MCF 10A (cell line): Measurements from ENCODE around the gene LTK. TPM values are rescaled to one million over a fixed set of nuclear protein-coding genes. Genes with fewer than 3 reads are reported as not detected.

Source experiments
- BruUV-seq: library from RNA; stranded (reverse); fragments of 400-500 nt; replicated peaks from 2 replicates; lab custom pipeline; 2021; lab: Mats Ljungman, UMichigan
- CTCF ChIA-PET: fragments of 300-600 bp; sonication (Branson Sonifier 250); formaldehyde crosslinking; extraction: SDS; loops from one replicate; lab custom pipeline; 2021; ENCODE audit warnings: antibody characterized with exemption, inconsistent platforms; lab: Yijun Ruan, JAX
- POLR2A ChIA-PET: fragments of 300-600, 350-650 bp; sonication (Branson Sonifier 250); formaldehyde crosslinking; extraction: SDS; loops from one replicate; lab custom pipeline; 2020; ENCODE audit warnings: antibody characterized with exemption, inconsistent platforms; lab: Yijun Ruan, JAX
- DNase-seq: peaks from one replicate; pipeline ENCODE4 v3.0.0-alpha.2; 2018; ENCODE audit not compliant: unreplicated experiment
- H3K27ac Mint-ChIP-seq: one replicate; pipeline ENCODE4 v1.8.0; 2022; ENCODE audit warnings: mild to moderate bottlenecking, low read depth, mixed read lengths; ENCODE audit not compliant: unreplicated experiment
- H3K27me3 Mint-ChIP-seq: one replicate; pipeline ENCODE4 v1.8.0; 2022; ENCODE audit warnings: mixed read lengths; ENCODE audit not compliant: insufficient read depth, unreplicated experiment
- H3K36me3 Mint-ChIP-seq: one replicate; pipeline ENCODE4 v1.8.0; 2022; ENCODE audit warnings: mild to moderate bottlenecking, moderate library complexity, mixed read lengths; ENCODE audit not compliant: insufficient read depth, unreplicated experiment
- H3K4me1 Mint-ChIP-seq: one replicate; pipeline ENCODE4 v1.8.0; 2022; ENCODE audit warnings: mixed read lengths; ENCODE audit not compliant: insufficient read depth, unreplicated experiment
- H3K4me3 Mint-ChIP-seq: one replicate; pipeline ENCODE4 v1.8.0; 2022; ENCODE audit warnings: mild to moderate bottlenecking, moderate library complexity, mixed read lengths; ENCODE audit not compliant: unreplicated experiment
- H3K9me3 Mint-ChIP-seq: one replicate; pipeline ENCODE4 v1.8.0; 2022; ENCODE audit warnings: mixed read lengths; ENCODE audit not compliant: unreplicated experiment
- CTCF ChIP-seq: fragments of 200-600 bp; IDR thresholded peaks from one replicate; pipeline ENCODE4 v1.8.0; 2022; ENCODE audit warnings: antibody characterized with exemption, mild to moderate bottlenecking; ENCODE audit not compliant: unreplicated experiment
- intact Hi-C: fragments of 100-400 bp; cut with micrococcal nuclease; formaldehyde crosslinking; loops from 2 replicates; pipeline ENCODE4 v1.14.1; 2022
- total RNA-seq: library from RNA; stranded (reverse); gene quantifications from 2 replicates; pipeline ENCODE4 v1.2.3, GENCODE V29; 2022

The LTK gene
- total RNA-seq, 1 experiment from 2014 or later: not detected

GRCh38 chr15:41487381-41487780 is 26.2 kb downstream of the LTK start:
- ChIA-PET CTCF (no interaction called here), POLR2A (interaction anchor here (1.0 kb wide), 1 partner anchor 11 kb away, joined by 4 read pairs; no protein-coding TSS in a partner anchor)
- DNase-seq: no peak
- H3K4me1 Mint-ChIP-seq: peaks cover 18% of the 10 kb centered on the region
- H3K4me3 Mint-ChIP-seq: no peak overlapping the region
- no peak overlapping the region for H3K27ac Mint-ChIP-seq
- H3K27me3 Mint-ChIP-seq: no peaks in the 10 kb centered on the region
- peaks cover 30% of the 10 kb centered on the region for H3K36me3 Mint-ChIP-seq
- no TSS peak for BruUV-seq
- intact Hi-C loops: no loop called here
- no peak for TF ChIP-seq CTCF
- peaks cover 8% of the 10 kb centered on the region for H3K9me3 Mint-ChIP-seq

GRCh38 chr15:41486286-41486685 is 27.3 kb downstream of the LTK start:
- Mint-ChIP-seq H3K27me3 (no peaks in the 10 kb centered on the region), H3K9me3 (peaks cover 8% of the 10 kb centered on the region), H3K4me1 (peaks cover 18% of the 10 kb centered on the region), H3K36me3 (peaks cover 40% of the 10 kb centered on the region), H3K27ac (no peak overlapping the region), H3K4me3 (no peak overlapping the region)
- no peak for DNase-seq
- TF ChIP-seq CTCF: no peak
- BruUV-seq: no TSS peak
- ChIA-PET CTCF (no interaction called here), POLR2A (no interaction called here)
- intact Hi-C loops: no loop called here

GRCh38 chr15:41484937-41485625 is 28.5 kb downstream of the LTK start:
- intact Hi-C loops: no loop called here
- H3K4me1 Mint-ChIP-seq: peaks cover 13% of the 10 kb centered on the region

More at GRCh38 chr15:41484937-41485625, 28.5 kb downstream of the LTK start:
- H3K9me3 Mint-ChIP-seq: peaks cover 2% of the 10 kb centered on the region
- H3K27ac Mint-ChIP-seq: peak overlapping the region; percentile 54
- no TSS peak for BruUV-seq
- POLR2A ChIA-PET: interaction anchor here (0.7 to 1.6 kb wide), 3 partner anchors 9 to 59 kb away, joined by 3 to 7 read pairs (median 3); partner anchors contain the start of gene RPAP1
- CTCF ChIA-PET: interaction anchor here (0.6 kb wide), 1 partner anchor 14 kb away, joined by 3 read pairs; no protein-coding TSS in a partner anchor
- DNase-seq: no peak
- no peak for TF ChIP-seq CTCF
- no peak overlapping the region for H3K4me3 Mint-ChIP-seq
- no peaks in the 10 kb centered on the region for H3K27me3 Mint-ChIP-seq
- H3K36me3 Mint-ChIP-seq: peaks cover 53% of the 10 kb centered on the region
